Thyroid gland (tissue), 4 donors: ENCODE data around the gene NAIF1. TPM values are rescaled to one million over a fixed set of nuclear protein-coding genes. Genes with fewer than 3 reads are reported as not detected.
A peak's percentile ranks its signal among the peaks of the same experiment; 100 is the strongest.

Experiments used
- DNase-seq, 2 donors: peaks; one replicate each; pipeline ENCODE4 v3.0.0-alpha.2; 2019
- H3K27ac ChIP-seq, 3 donors: fragments of 200-600 bp; sonication (generic); 1 replicate in 2 of 3; 2 replicates in 1 of 3; pipeline ENCODE4 v1.5.1; 2016 to 2019; ENCODE audit warnings: mild to moderate bottlenecking in 1 of 3, moderate library complexity in 1 of 3
- H3K27me3 ChIP-seq: fragments of 200-600 bp; sonication (generic); one replicate; pipeline ENCODE4 v1.5.1; 2019
- H3K36me3 ChIP-seq, 2 donors: fragments of 200-600 bp; sonication (generic); one replicate each; pipeline ENCODE4 v1.5.1; 2016 to 2019
- H3K4me1 ChIP-seq, 2 donors: fragments of 200-600 bp; sonication (generic); one replicate each; pipeline ENCODE4 v1.5.1; 2017 to 2019
- H3K4me3 ChIP-seq, 3 donors: fragments of 200-600 bp; sonication (generic); replicated peaks in 1 of 3; 1 replicate in 2 of 3; 2 replicates in 1 of 3; pipeline ENCODE4 v1.5.1; 2016; ENCODE audit warnings: mild to moderate bottlenecking in 1 of 3
- H3K9me3 ChIP-seq: fragments of 200-600 bp; sonication (generic); one replicate; pipeline ENCODE4 v1.5.1; 2017
- POLR2A ChIP-seq, 2 donors: fragments of 450-650 bp; IDR thresholded peaks; one replicate each; pipeline ENCODE4 v1.6.1; 2017; ENCODE audit warnings: antibody characterized with exemption in 2 of 2, mild to moderate bottlenecking in 2 of 2, moderate library complexity in 1 of 2
- WGBS, 2 donors: methylation state at CpG; one replicate each; pipeline ENCODE4 v1.1.5; 2017; 5-methylcytosine and 5-hydroxymethylcytosine counted together
- intact Hi-C: fragments of 100-400 bp; cut with DNase I; formaldehyde crosslinking; loops from one replicate; pipeline ENCODE4 v1.15.1; 2023
- total RNA-seq, 4 donors: library from RNA; depleted of rRNA; stranded (reverse); fragments of >200 nt; gene quantifications; one replicate each; pipeline ENCODE4 v1.2.3, GENCODE V29; 2016
- TF ChIP-seq, protein P1 (sequence below), 6 experiments: fragments of 200-600 bp in 3 of 6; fragments of 450-650 bp in 3 of 6; sonication (generic) in 3 of 6; IDR thresholded peaks; one replicate each; pipeline ENCODE4 v1.5.1; 2016 to 2019; ENCODE audit warnings: antibody characterized with exemption in 6 of 6, mild to moderate bottlenecking in 2 of 6, inconsistent platforms in 1 of 6, moderate library complexity in 1 of 6

The NAIF1 gene, protein sequence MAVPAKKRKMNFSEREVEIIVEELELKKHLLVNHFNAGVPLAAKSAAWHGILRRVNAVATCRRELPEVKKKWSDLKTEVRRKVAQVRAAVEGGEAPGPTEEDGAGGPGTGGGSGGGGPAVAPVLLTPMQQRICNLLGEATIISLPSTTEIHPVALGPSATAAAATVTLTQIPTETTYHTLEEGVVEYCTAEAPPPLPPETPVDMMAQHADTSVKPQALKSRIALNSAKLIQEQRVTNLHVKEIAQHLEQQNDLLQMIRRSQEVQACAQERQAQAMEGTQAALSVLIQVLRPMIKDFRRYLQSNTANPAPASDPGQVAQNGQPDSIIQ
- total RNA-seq, result 10 to 100 TPM in 2 of 4 donors, 1 to 10 TPM in 2; 5.3 to 17.2 (median 9.4) TPM

DNA sequence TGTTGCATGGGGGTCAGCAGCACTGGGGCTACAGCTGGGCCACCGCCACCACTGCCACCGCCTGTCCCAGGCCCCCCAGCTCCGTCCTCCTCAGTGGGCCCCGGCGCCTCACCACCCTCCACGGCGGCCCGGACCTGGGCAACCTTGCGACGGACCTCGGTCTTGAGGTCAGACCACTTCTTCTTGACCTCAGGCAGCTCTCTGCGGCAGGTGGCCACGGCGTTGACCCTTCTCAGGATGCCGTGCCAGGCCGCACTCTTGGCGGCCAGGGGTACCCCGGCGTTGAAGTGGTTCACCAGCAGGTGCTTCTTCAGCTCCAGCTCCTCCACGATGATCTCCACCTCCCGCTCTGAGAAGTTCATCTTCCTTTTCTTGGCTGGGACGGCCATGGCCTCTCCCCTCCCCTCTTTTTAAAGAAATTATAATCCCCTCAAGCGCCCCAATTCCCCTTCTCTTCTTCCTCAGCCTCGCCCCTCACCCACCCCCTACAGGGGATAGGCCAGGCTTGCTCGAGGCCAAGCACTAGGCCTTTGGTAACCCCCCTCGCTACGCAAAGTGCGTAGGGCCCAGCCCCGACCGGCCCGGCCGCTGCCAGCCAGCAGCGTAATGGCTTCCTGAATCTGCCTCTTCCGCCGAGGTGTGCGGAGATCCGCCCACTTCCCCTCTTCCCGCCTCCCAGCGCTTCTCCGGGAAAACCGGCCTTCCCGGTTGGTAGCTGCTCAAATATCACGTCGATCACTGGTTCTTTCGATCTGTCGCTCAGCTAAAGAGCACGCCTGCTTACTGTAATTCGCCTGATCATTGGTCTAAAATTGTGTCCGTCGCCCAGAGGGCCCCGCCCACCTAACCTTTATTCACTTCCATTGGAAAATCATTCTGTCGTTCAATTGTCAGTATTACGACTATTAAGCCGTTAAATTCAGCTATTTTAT, at the start of gene NAIF1:
TSS of gene NAIF1 (minus strand) at position 608 of the 932 bp plus-strand sequence. CDS start at position 389, 219 bp downstream.
- WGBS, 2 donors, result 31 to 37% methylated on average over 49 to 50 of the region's 54 CpGs
- no peaks in the 10 kb centered on the region for H3K27me3 ChIP-seq
- intact Hi-C loops, result no loop called here
- H3K4me3 ChIP-seq, result peak within 1 kb of the TSS; percentile 87 to 99 (median 97)
- peak; percentile 97 to 98 for DNase-seq
- H3K36me3 ChIP-seq, result no peaks in the 10 kb centered on the region
- H3K4me1 ChIP-seq, result peaks cover 40 to 61% of the 10 kb centered on the region in 2 donors
- TF ChIP-seq POLR2A (IDR thresholded peaks at IDR 0.05), result no peak
- TF ChIP-seq, protein P1, sequence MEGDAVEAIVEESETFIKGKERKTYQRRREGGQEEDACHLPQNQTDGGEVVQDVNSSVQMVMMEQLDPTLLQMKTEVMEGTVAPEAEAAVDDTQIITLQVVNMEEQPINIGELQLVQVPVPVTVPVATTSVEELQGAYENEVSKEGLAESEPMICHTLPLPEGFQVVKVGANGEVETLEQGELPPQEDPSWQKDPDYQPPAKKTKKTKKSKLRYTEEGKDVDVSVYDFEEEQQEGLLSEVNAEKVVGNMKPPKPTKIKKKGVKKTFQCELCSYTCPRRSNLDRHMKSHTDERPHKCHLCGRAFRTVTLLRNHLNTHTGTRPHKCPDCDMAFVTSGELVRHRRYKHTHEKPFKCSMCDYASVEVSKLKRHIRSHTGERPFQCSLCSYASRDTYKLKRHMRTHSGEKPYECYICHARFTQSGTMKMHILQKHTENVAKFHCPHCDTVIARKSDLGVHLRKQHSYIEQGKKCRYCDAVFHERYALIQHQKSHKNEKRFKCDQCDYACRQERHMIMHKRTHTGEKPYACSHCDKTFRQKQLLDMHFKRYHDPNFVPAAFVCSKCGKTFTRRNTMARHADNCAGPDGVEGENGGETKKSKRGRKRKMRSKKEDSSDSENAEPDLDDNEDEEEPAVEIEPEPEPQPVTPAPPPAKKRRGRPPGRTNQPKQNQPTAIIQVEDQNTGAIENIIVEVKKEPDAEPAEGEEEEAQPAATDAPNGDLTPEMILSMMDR (IDR thresholded peaks at IDR 0.05), result no peak
- peak within 1 kb of the TSS; percentile 97 to 100 (median 100) for H3K27ac ChIP-seq
- H3K9me3 ChIP-seq, result no peaks in the 10 kb centered on the region

DNA sequence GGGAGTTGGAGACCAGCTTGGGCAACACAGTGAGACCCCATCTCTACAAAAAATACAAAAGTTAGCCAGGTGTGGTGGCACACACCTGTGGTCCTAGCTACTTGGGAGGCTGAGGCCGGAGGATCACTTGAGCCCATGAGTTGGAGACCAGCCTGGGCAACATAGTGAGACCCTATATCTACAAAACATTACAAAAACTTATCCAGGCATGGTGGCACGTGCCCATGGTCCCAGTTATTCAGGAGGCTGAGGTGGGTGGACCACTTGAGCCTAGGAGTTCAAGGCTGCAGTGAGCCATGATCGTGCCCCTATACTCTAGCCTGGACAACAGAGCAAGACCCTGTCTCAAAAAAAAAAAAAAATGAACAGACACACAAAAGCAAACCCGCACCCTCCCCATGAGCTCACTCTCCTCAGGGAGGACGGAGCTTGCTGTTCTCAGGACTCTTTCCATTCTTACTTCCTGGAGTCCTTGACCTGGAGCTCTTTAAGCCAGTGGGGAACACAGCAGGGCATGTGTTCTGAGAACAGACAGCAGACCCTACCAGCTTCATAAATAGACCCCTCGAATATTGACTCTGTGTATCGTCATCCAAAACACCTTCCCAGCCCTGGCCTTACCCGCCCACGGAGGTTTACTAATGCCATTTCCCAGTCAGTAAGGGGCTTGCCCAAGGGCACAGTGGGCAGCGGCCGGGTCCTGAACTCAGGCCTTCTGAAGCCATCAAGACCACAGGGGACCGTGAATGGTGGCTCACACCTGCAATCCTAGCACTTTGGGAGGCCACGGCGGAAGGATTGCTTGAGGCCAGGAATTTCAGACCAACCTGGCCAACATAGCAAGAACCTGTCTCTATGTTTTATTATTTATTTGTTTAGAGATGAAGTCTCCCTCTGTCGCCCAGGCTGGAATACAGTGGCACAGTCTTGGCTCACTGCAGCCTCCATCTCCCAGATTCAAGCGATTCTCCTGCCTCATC, 49.3 kb upstream of the NAIF1 start:
- no peak for DNase-seq
- H3K27me3 ChIP-seq, result no peaks in the 10 kb centered on the region
- TF ChIP-seq, protein P1 (IDR thresholded peaks at IDR 0.05), result no peak
- H3K27ac ChIP-seq, result no peak overlapping the region
- peaks cover 0 to 12% of the 10 kb centered on the region in 2 donors for H3K36me3 ChIP-seq
- WGBS, 2 donors, result 87 to 90% methylated on average over 16 of the region's 16 CpGs
- intact Hi-C loops, result loop anchor here (5.0 kb wide), 2 partner anchors 79 to 169 kb away; no protein-coding TSS in a partner anchor
- no peaks in the 10 kb centered on the region for H3K9me3 ChIP-seq
- H3K4me1 ChIP-seq, result peaks cover 0 to 5% of the 10 kb centered on the region in 2 donors
- H3K4me3 ChIP-seq, result no peak overlapping the region

GRCh38 chr9:128115187-128116103, 48.3 kb upstream of the NAIF1 start:
- Histone ChIP-seq H3K4me1 (peaks cover 0 to 5% of the 10 kb centered on the region in 2 donors), H3K36me3 (peaks cover 0 to 3% of the 10 kb centered on the region in 2 donors), H3K9me3 (no peaks in the 10 kb centered on the region), H3K4me3 (no peak overlapping the region), H3K27ac (no peak overlapping the region), H3K27me3 (no peaks in the 10 kb centered on the region)
- intact Hi-C loops, result loop anchor here (5.0 kb wide), 2 partner anchors 78 to 168 kb away; no protein-coding TSS in a partner anchor
- 92 to 94% methylated on average over 22 to 25 of the region's 26 CpGs for WGBS, 2 donors
- TF ChIP-seq, protein P1 (IDR thresholded peaks at IDR 0.05), result no peak
- TF ChIP-seq POLR2A (IDR thresholded peaks at IDR 0.05), result no peak
- peak; percentile 32 to 50 for DNase-seq
